Stomach (tissue), 9 donors: Measurements from ENCODE around the gene SERPINB11. TPM values are rescaled to one million over a fixed set of nuclear protein-coding genes. Genes with fewer than 3 reads are reported as not detected.

Experiments
- DNase-seq, 2 donors: peaks; one replicate each; pipeline versions ENCODE4 v3.0.0 to v3.0.0-alpha.2; 2013 to 2019
- H3K27ac ChIP-seq, 5 donors: fragments of 200-600 bp in 4 of 5; sonication (generic) in 4 of 5; one replicate each; pipeline ENCODE4 v1.5.1; 2013 to 2019; ENCODE audit warnings: mild to moderate bottlenecking in 1 of 5, moderate library complexity in 1 of 5
- H3K27me3 ChIP-seq, 3 donors: fragments of 200-600 bp; sonication (generic); one replicate each; pipeline ENCODE4 v1.5.1; 2017 to 2019; ENCODE audit warnings: mixed run types in 1 of 3
- H3K36me3 ChIP-seq, 4 donors: fragments of 200-600 bp; sonication (generic); 1 replicate in 3 of 4; 2 replicates in 1 of 4; pipeline ENCODE4 v1.5.1; 2016 to 2019
- H3K4me1 ChIP-seq, 4 donors: fragments of 200-600 bp; sonication (generic); one replicate each; pipeline ENCODE4 v1.5.1; 2016 to 2019
- H3K4me3 ChIP-seq, 4 donors: fragments of 200-600 bp; sonication (generic) in 3 of 4; one replicate each; pipeline ENCODE4 v1.5.1; 2016 to 2019; ENCODE audit warnings: mild to moderate bottlenecking in 1 of 4
- H3K9me3 ChIP-seq, 4 donors: fragments of 200-600 bp; sonication (generic); one replicate each; pipeline ENCODE4 v1.5.1; 2016 to 2019
- EP300 ChIP-seq: sonication (generic); formaldehyde crosslinking; IDR thresholded peaks from one replicate; pipeline ENCODE4 v1.6.1; 2017; ENCODE audit warnings: antibody characterized with exemption
- POLR2A ChIP-seq, 4 donors: fragments of 450-650 bp; IDR thresholded peaks; one replicate each; pipeline ENCODE4 v1.6.1; 2016; ENCODE audit warnings: antibody characterized with exemption in 4 of 4, control low read depth in 2 of 4, mild to moderate bottlenecking in 1 of 4, moderate library complexity in 1 of 4
- POLR2AphosphoS5 ChIP-seq, 3 donors: sonication (generic); formaldehyde crosslinking; IDR thresholded peaks; one replicate each; pipeline ENCODE4 v1.6.1; 2016; ENCODE audit warnings: antibody characterized with exemption in 3 of 3
- WGBS, 5 donors: extraction: QIAGEN DNeasy Blood & Tissue Kit in 3 of 5; methylation state at CpG; one replicate each; pipeline versions ENCODE4 v1.1.5 to v1.1.7; 2013 to 2018; 5-methylcytosine and 5-hydroxymethylcytosine counted together
- intact Hi-C: fragments of 100-400 bp; cut with DNase I; formaldehyde crosslinking; loops from one replicate; pipeline ENCODE4 v1.15.1; 2023; ENCODE audit warnings: low total_unique reads
- polyA plus RNA-seq, 3 donors: library from polyadenylated mRNA; stranded (reverse); fragments of 200-250 nt; gene quantifications; one replicate each; pipeline ENCODE4 v1.2.3, GENCODE V29; 2013
- total RNA-seq, 5 donors: library from RNA; depleted of rRNA; stranded (reverse); fragments of >200 nt; gene quantifications; one replicate each; pipeline versions ENCODE4 v1.1.0 to v1.2.3, GENCODE V29; 2014 to 2016
- TF ChIP-seq, protein P1 (sequence below), 7 experiments: fragments of 450-650 bp in 4 of 7; fragments of 200-600 bp in 3 of 7; sonication (generic) in 3 of 7; IDR thresholded peaks; one replicate each; pipeline ENCODE4 v1.5.1; 2016 to 2019; ENCODE audit warnings: antibody characterized with exemption in 7 of 7, control low read depth in 2 of 7, mild to moderate bottlenecking in 1 of 7
- donor health status: healthy with polysubstance abuse.
- donor health status: Bipolar disorder and iron deficiency.
- donor health status: healthy.

The SERPINB11 gene
- total and polyA plus RNA-seq, 8 donors, result 0.37 to 7.1 (median 2.7) TPM; not detected in 5

DNA sequence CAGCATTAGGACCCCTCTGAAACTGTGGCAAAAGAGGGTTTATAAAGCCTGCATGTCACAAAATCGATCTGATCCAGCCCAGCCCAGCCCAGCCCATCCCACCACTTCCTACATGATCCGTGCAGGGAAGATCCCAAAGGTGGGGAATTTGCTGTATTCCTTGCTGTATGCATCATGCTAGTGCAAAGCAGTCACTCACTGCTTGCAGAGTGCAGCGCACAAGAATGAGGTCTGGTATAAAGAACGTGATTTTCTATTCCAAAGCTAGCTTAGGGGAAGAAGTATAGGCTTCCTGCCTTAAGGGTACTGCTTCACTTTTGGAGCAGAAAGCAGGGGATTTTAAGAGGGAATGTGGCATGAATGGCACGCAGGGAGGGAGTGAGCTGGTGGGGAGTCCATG is 18.9 kb upstream of the SERPINB11 start:
- DNase-seq, result no peak
- Histone ChIP-seq H3K27ac (peak overlapping the region in 3 of 5 donors; percentile 51 to 80 (median 80)), H3K9me3 (no peaks in the 10 kb centered on the region), H3K27me3 (no peaks in the 10 kb centered on the region), H3K36me3 (no peaks in the 10 kb centered on the region), H3K4me3 (no peak overlapping the region), H3K4me1 (peaks cover 0 to 17% (median 3%) of the 10 kb centered on the region in 4 donors)
- intact Hi-C loops, result no loop called here
- TF ChIP-seq POLR2AphosphoS5 (IDR thresholded peaks at IDR 0.05), result no peak
- WGBS, 5 donors, result 63 to 74% (median 64%) methylated on average over 5 of the region's 5 CpGs

DNA sequence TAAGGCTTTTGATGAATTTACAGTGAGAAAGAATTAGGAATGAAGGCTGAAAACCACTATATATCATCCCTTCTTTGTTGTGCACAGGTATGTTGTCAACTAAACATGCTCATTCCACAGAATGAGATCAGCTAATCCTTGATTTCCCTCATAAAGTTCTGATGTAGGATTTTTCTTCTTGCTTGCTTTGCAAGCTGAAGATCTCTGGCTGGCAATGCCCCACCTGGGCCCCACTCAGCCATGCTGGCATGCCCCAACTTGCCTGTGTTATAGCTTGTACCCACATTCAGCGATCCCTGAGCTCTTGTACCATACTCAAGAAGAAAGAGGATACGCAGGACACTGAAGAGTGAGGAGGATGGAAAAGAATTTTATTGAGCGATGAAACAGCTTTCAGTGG is 18.0 kb upstream of the SERPINB11 start:
- Histone ChIP-seq H3K27me3 (no peaks in the 10 kb centered on the region), H3K9me3 (no peaks in the 10 kb centered on the region), H3K4me1 (peaks cover 0 to 17% (median 3%) of the 10 kb centered on the region in 4 donors), H3K27ac (no peak overlapping the region), H3K4me3 (no peak overlapping the region), H3K36me3 (no peaks in the 10 kb centered on the region)
- no peak for DNase-seq
- 93 to 97% (median 95%) methylated on average over 3 of the region's 3 CpGs for WGBS, 5 donors
- intact Hi-C loops, result no loop called here
- TF ChIP-seq EP300, result no peak
- no peak for TF ChIP-seq POLR2AphosphoS5 (IDR thresholded peaks at IDR 0.05)
- TF ChIP-seq, protein P1, sequence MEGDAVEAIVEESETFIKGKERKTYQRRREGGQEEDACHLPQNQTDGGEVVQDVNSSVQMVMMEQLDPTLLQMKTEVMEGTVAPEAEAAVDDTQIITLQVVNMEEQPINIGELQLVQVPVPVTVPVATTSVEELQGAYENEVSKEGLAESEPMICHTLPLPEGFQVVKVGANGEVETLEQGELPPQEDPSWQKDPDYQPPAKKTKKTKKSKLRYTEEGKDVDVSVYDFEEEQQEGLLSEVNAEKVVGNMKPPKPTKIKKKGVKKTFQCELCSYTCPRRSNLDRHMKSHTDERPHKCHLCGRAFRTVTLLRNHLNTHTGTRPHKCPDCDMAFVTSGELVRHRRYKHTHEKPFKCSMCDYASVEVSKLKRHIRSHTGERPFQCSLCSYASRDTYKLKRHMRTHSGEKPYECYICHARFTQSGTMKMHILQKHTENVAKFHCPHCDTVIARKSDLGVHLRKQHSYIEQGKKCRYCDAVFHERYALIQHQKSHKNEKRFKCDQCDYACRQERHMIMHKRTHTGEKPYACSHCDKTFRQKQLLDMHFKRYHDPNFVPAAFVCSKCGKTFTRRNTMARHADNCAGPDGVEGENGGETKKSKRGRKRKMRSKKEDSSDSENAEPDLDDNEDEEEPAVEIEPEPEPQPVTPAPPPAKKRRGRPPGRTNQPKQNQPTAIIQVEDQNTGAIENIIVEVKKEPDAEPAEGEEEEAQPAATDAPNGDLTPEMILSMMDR (IDR thresholded peaks at IDR 0.05), result no peak
- no peak for TF ChIP-seq POLR2A (IDR thresholded peaks at IDR 0.05)

DNA sequence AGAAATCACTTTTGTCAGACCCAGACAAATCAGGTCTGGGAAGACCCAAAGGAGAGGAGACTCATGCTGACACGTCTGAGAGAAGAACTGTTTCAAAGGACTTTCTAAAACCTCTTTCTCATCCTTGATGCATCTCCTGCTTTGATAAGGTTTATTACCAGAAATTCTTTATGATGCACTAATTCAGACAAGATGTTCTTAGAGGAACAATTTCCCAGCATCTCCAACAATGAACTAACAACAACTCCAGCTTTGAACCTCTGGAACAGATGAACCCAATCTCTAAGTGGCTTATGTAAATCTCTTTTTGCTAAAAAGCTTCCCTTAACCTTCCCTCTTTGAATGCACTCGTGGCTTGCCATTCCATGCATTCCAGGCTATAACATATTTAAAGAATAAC is 15.9 kb upstream of the SERPINB11 start:
- intact Hi-C loops, result no loop called here
- Histone ChIP-seq H3K36me3 (no peaks in the 10 kb centered on the region), H3K27ac (no peak overlapping the region), H3K4me3 (no peak overlapping the region), H3K27me3 (no peaks in the 10 kb centered on the region), H3K9me3 (peaks cover 0 to 8% (median 0%) of the 10 kb centered on the region in 4 donors), H3K4me1 (peaks cover 0 to 12% (median 3%) of the 10 kb centered on the region in 4 donors)
- no peak for DNase-seq
- TF ChIP-seq POLR2A (IDR thresholded peaks at IDR 0.05) (no peak), EP300 (no peak), POLR2AphosphoS5 (IDR thresholded peaks at IDR 0.05) (no peak)
- TF ChIP-seq, protein P1 (IDR thresholded peaks at IDR 0.05), result no peak
- 56 to 84% (median 69%) methylated on average over 2 of the region's 2 CpGs for WGBS, 5 donors

DNA sequence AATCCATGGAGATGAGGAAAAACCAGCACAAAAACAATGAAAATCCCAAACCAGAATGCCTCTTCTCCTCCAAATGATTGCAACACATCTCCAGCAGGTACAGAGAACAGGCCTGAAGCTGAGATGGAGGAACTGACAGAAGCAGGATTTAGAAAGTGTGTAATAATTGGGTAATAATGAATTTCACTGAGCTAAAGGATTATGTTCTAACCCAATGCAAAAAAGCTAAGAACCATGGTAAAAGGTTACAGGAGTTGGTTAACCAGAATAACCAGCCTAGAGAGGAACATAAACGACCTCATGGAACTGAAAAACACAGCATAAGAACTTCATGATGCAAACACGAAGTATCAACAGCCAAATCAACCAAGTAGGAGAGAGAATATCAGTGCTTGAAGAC is 13.7 kb upstream of the SERPINB11 start:
- 41 to 75% (median 50%) methylated on average over 2 of the region's 2 CpGs for WGBS, 5 donors
- intact Hi-C loops, result no loop called here
- no peak for TF ChIP-seq POLR2AphosphoS5 (IDR thresholded peaks at IDR 0.05)
- TF ChIP-seq EP300, result no peak
- no peak for TF ChIP-seq POLR2A (IDR thresholded peaks at IDR 0.05)
- TF ChIP-seq, protein P1 (IDR thresholded peaks at IDR 0.05), result no peak

DNA sequence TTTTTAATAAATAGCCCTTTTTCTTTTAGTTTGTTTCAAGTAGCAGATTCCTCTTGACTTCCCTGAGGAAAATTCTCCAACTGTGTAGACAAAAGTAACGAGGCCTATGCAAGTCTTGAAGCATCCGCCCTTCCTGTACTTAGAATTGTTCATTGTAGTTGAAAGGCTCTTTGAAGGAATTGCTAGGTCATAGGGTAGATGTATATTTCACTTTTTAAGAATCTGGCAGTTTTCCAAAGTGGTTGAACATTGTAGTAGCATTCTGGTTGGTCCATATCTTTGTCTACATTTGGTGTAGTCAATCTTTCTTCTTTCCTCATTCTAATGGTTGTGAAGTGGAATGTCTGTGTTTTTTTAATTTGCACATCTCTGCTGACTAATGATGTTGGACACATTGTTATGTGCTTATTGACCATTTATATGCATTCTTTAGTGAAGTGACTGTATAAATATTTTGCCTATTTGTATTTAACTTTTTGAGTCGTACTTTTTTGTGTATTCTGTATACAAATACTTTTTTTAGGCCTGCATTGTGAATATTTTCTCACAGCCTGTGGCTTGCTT is 5.6 kb upstream of the SERPINB11 start:
- Histone ChIP-seq H3K4me3 (no peak overlapping the region), H3K36me3 (no peaks in the 10 kb centered on the region), H3K9me3 (peaks cover 0 to 5% (median 0%) of the 10 kb centered on the region in 4 donors), H3K27ac (no peak overlapping the region), H3K27me3 (no peaks in the 10 kb centered on the region), H3K4me1 (no peaks in the 10 kb centered on the region)
- intact Hi-C loops, result no loop called here
- no peak for DNase-seq
- TF ChIP-seq POLR2AphosphoS5 (IDR thresholded peaks at IDR 0.05) (no peak), EP300 (no peak), POLR2A (IDR thresholded peaks at IDR 0.05) (no peak)
- TF ChIP-seq, protein P1 (IDR thresholded peaks at IDR 0.05), result no peak
- WGBS, 5 donors, result 37 to 52% (median 46%) methylated on average over 3 of the region's 3 CpGs

More for the DNA sequence above, 13.7 kb upstream of the SERPINB11 start:
- no peak overlapping the region for H3K27ac ChIP-seq
- peaks cover 0 to 2% (median 0%) of the 10 kb centered on the region in 4 donors for H3K4me1 ChIP-seq
- H3K9me3 ChIP-seq, result peaks cover 0 to 8% (median 2%) of the 10 kb centered on the region in 4 donors
- no peak for DNase-seq
- no peaks in the 10 kb centered on the region for H3K36me3 ChIP-seq
- no peak overlapping the region for H3K4me3 ChIP-seq
- H3K27me3 ChIP-seq, result no peaks in the 10 kb centered on the region
